Peyer's patch (tissue), 4 donors: ENCODE data around the gene LTBP1. TPM values are rescaled to one million over a fixed set of nuclear protein-coding genes. Genes with fewer than 3 reads are reported as not detected.
A peak's percentile ranks its signal among the peaks of the same experiment; 100 is the strongest.

ENCODE experiments used
- DNase-seq, 3 donors: peaks; one replicate each; pipeline ENCODE4 v3.0.0-alpha.2; 2017 to 2019
- H3K27ac ChIP-seq, 4 donors: fragments of 200-600 bp; sonication (generic); one replicate each; pipeline ENCODE4 v1.5.1; 2016 to 2019
- H3K27me3 ChIP-seq, 2 donors: fragments of 200-600 bp; sonication (generic); one replicate each; pipeline ENCODE4 v1.5.1; 2019
- H3K36me3 ChIP-seq, 3 donors: fragments of 200-600 bp; sonication (generic); one replicate each; pipeline ENCODE4 v1.5.1; 2016 to 2019
- H3K4me1 ChIP-seq, 4 donors: fragments of 200-600 bp; sonication (generic); one replicate each; pipeline ENCODE4 v1.5.1; 2016 to 2019
- H3K4me3 ChIP-seq, 4 donors: fragments of 200-600 bp; sonication (generic); 1 replicate in 3 of 4; 2 replicates in 1 of 4; pipeline ENCODE4 v1.5.1; 2016 to 2019; ENCODE audit warnings: mild to moderate bottlenecking in 1 of 4
- H3K9me3 ChIP-seq, 4 donors: fragments of 200-600 bp; sonication (generic); one replicate each; pipeline ENCODE4 v1.5.1; 2016 to 2019; ENCODE audit warnings: mild to moderate bottlenecking in 1 of 4
- POLR2A ChIP-seq, 2 donors: fragments of 450-650 bp; IDR thresholded peaks; one replicate each; pipeline ENCODE4 v1.5.1; 2017; ENCODE audit warnings: antibody characterized with exemption in 2 of 2, mild to moderate bottlenecking in 2 of 2, moderate library complexity in 2 of 2
- total RNA-seq, 4 donors: library from RNA; depleted of rRNA; stranded (reverse); fragments of >200 nt; gene quantifications; one replicate each; pipeline ENCODE4 v1.1.0, GENCODE V29; 2016
- TF ChIP-seq, protein P1 (sequence below), 6 experiments: fragments of 450-650 bp in 4 of 6; fragments of 200-600 bp in 2 of 6; sonication (generic) in 1 of 6; IDR thresholded peaks; one replicate each; pipeline ENCODE4 v1.5.1; 2017 to 2019; ENCODE audit warnings: antibody characterized with exemption in 6 of 6, mild to moderate bottlenecking in 3 of 6, moderate library complexity in 1 of 6

LTBP1 gene
- total RNA-seq, 4 donors from 2014 or later, result 8.6 to 23.1 (median 13.1) TPM

DNA sequence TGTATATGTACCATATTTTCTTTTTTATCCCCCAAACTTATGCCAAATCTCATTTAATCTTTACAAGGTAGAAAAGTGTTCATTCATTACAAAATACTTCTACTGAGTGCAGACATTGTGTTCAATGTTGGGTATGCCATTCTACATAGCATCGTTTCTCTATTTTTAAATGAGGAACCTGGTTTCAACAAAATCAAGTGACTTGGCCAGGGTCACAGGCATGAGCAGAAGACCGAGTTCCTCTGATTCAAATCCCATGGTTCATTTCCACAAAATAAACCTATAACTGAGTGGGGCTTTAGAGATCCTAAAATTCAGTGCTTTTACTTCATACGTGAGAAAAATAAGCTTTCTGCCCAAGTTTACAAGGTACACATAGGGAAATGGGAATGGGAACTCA is 448.3 kb downstream of the LTBP1 start:
- TF ChIP-seq, protein P1, sequence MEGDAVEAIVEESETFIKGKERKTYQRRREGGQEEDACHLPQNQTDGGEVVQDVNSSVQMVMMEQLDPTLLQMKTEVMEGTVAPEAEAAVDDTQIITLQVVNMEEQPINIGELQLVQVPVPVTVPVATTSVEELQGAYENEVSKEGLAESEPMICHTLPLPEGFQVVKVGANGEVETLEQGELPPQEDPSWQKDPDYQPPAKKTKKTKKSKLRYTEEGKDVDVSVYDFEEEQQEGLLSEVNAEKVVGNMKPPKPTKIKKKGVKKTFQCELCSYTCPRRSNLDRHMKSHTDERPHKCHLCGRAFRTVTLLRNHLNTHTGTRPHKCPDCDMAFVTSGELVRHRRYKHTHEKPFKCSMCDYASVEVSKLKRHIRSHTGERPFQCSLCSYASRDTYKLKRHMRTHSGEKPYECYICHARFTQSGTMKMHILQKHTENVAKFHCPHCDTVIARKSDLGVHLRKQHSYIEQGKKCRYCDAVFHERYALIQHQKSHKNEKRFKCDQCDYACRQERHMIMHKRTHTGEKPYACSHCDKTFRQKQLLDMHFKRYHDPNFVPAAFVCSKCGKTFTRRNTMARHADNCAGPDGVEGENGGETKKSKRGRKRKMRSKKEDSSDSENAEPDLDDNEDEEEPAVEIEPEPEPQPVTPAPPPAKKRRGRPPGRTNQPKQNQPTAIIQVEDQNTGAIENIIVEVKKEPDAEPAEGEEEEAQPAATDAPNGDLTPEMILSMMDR (IDR thresholded peaks at IDR 0.05), result no peak
- TF ChIP-seq POLR2A (IDR thresholded peaks at IDR 0.05), result no peak
- H3K4me1 ChIP-seq, result no peaks in the 10 kb centered on the region

GRCh38 chr2:33395655-33396249 is 449.0 kb downstream of the LTBP1 start:
- no peaks in the 10 kb centered on the region for H3K9me3 ChIP-seq
- H3K4me1 ChIP-seq, result no peaks in the 10 kb centered on the region
- H3K27me3 ChIP-seq, result no peaks in the 10 kb centered on the region
- H3K27ac ChIP-seq, result no peak overlapping the region
- H3K36me3 ChIP-seq, result no peaks in the 10 kb centered on the region
- no peak overlapping the region for H3K4me3 ChIP-seq
- DNase-seq, result peak in 1 of 3 donors; percentile 60
- no peak for TF ChIP-seq POLR2A (IDR thresholded peaks at IDR 0.05)
- TF ChIP-seq, protein P1 (IDR thresholded peaks at IDR 0.05), result peak in 5 of 6 experiments; percentile 32 to 57 (median 44)

More for the DNA sequence above, 448.3 kb downstream of the LTBP1 start:
- no peak for DNase-seq
- H3K27me3 ChIP-seq, result no peaks in the 10 kb centered on the region
- H3K4me3 ChIP-seq, result no peak overlapping the region
- no peak overlapping the region for H3K27ac ChIP-seq
- no peaks in the 10 kb centered on the region for H3K36me3 ChIP-seq
- no peaks in the 10 kb centered on the region for H3K9me3 ChIP-seq

- DNase-seq, result no peak
- Histone ChIP-seq H3K9me3 (no peaks in the 10 kb centered on the region), H3K4me1 (no peaks in the 10 kb centered on the region), H3K27ac (no peak overlapping the region), H3K36me3 (no peaks in the 10 kb centered on the region), H3K4me3 (no peak overlapping the region), H3K27me3 (no peaks in the 10 kb centered on the region)
- TF ChIP-seq POLR2A (IDR thresholded peaks at IDR 0.05), result no peak
- TF ChIP-seq, protein P1 (IDR thresholded peaks at IDR 0.05), result no peak
Measured at GRCh38 chr2:33404321-33404720, 457.6 kb downstream of the LTBP1 start.

DNA sequence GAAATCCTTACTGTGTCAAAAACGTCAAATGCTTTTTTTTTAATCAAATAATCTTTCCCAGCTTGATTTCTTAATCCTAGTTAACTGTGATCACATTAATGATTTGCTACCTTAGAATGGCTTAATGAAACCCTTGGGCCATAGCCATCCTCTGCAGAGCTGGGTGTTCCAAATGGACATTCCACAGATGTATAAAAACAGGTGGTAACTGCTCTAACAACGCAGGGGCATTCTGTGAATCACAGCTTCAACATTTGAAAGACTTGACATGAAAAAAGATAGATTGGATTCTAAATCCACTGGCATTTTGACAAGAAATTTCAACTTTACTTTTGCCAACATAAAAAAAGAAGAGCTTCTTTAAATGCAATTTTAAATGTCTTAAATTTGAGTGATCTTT is 459.9 kb downstream of the LTBP1 start:
- TF ChIP-seq, protein P1 (IDR thresholded peaks at IDR 0.05), result no peak
- no peak for TF ChIP-seq POLR2A (IDR thresholded peaks at IDR 0.05)
- no peaks in the 10 kb centered on the region for H3K36me3 ChIP-seq

DNA sequence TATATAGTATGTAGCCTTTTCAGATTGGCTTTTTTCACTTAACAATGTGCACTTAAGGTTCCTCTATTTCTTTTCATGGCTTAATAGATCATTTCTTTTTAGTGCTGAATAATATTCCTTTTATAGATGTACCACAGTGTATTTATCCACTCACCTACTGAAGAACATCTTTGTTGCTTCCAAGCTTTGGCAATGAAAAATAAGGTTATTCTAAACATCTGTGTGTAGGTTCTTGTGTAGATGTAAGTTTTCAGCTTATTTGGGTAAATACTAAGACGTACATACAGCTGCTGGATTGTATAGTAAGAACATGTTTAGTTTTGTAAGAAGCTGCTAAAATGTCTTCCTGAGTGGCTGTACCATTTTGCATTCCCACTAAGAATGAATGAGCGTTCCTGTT is 461.4 kb downstream of the LTBP1 start:
- H3K4me3 ChIP-seq, result no peak overlapping the region
- no peaks in the 10 kb centered on the region for H3K27me3 ChIP-seq
- H3K27ac ChIP-seq, result no peak overlapping the region
- no peaks in the 10 kb centered on the region for H3K9me3 ChIP-seq
- no peaks in the 10 kb centered on the region for H3K4me1 ChIP-seq
- no peak for DNase-seq
- H3K36me3 ChIP-seq, result no peaks in the 10 kb centered on the region
- TF ChIP-seq POLR2A (IDR thresholded peaks at IDR 0.05), result no peak
- TF ChIP-seq, protein P1 (IDR thresholded peaks at IDR 0.05), result no peak

More for the DNA sequence above, 459.9 kb downstream of the LTBP1 start:
- Histone ChIP-seq H3K27me3 (no peaks in the 10 kb centered on the region), H3K4me3 (no peak overlapping the region), H3K27ac (no peak overlapping the region), H3K4me1 (no peaks in the 10 kb centered on the region), H3K9me3 (no peaks in the 10 kb centered on the region)
- no peak for DNase-seq
